GM18507 (cell line): ENCODE data around the gene CHMP4B.

ENCODE experiments used
- DNase-seq: peaks from one replicate; pipeline ENCODE4 v3.0.0; 2011; ENCODE audit warnings: low read depth; ENCODE audit not compliant: insufficient read length; ENCODE audit errors: extremely low spot score
- FAIRE-seq: peaks from 2 replicates; lab custom pipeline; 2011; peaks lifted over from hg19 to GRCh38; lab: Jason Lieb, UNC

The CHMP4B gene

GRCh38 chr20:33833333-33833732, 22.2 kb downstream of the CHMP4B start:
- FAIRE-seq (no peak), DNase-seq (no peak)

DNA sequence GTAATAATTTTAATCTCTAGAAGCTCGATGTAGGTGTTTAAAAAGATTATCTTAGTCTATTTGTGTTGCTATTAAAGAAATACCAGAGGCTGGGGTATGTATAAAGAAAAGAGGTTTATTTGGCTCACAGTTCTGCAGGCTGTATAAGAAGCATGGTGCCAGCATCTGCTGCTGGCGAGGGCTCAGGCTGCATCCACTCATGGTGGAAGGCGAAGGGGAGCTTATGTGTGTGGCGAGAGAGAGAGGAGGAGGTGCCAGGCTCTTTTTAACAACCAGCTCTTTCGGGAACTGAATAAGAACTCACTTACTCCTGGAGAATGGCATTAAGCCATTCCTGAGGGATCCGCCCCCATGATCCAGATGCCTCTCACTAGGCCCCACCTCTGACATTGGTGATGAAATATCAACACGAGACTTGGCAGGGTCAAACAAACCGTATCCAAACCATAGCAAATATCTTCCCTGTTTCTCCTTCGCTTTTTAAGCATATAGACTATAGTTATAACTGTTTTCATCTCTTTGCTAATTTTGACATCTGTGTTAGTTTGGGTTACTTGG, 24.5 kb downstream of the CHMP4B start:
- DNase-seq: no peak
- FAIRE-seq: no peak

DNA sequence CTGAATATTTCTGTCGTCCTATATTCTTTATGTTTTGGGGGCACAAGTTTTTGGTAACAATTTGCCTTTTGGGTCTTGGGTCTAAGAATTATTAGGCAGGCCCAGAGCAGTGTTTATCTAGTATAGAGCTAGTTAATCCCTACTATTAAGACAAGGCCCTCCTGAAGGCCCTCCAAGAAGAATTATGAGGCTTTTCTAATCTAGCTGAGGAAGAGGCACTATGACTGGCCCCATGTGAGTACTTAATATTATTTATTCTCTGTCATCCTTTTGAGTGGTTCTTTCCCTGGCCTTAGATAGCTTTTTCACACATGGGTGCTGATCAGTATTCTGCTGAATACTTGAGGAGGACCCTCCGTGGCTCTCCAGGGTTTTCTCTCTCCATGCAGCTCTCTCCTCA, 25.1 kb downstream of the CHMP4B start:
- FAIRE-seq: no peak

GRCh38 chr20:33837096-33837830, 26.1 kb downstream of the CHMP4B start:
- FAIRE-seq: peak; percentile 71
- no peak for DNase-seq

More for the DNA sequence above, 25.1 kb downstream of the CHMP4B start:
- no peak for DNase-seq

GRCh38 chr20:33838035-33838864, 27.1 kb downstream of the CHMP4B start:
- FAIRE-seq (no peak), DNase-seq (no peak)

DNA sequence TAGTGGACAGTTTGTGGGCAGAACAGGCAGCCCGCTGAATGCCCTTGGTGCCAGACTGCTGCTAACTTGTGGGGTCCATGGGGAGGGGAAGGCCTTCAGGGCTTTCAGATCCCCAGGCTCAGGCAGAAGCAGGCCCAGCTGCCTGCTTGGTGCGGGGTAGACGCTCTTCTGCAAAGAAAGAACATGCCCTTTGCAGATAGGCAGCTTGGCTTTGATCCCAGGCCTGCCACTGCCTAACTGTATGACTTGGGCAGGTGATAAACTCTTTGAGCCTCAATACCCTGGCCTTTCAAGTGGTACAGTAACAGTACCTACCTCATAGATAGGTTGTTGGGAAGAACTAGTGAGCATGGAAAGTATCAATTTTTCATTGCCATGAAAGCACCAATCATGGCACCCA, 28.4 kb downstream of the CHMP4B start:
- DNase-seq (no peak), FAIRE-seq (no peak)

DNA sequence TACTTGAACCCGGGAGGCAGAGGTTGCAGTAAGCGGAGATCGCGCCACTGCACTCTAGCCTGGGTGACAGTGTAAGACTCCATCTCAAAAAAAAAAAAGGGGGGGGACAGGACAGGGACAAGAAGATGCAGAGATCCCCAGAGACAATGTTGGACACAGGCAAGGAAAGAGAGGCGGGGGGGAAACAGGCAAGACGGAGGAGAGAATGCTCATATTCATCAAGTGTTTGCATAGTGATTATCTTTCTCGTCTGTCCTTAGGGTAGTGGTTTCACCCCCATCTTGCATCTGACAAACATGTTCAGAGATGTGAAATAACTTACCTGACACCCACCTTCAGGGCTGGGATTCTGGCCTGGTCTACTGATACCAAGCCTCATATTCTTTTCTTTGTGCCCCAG, 29.0 kb downstream of the CHMP4B start:
- no peak for FAIRE-seq
- DNase-seq: no peak

DNA sequence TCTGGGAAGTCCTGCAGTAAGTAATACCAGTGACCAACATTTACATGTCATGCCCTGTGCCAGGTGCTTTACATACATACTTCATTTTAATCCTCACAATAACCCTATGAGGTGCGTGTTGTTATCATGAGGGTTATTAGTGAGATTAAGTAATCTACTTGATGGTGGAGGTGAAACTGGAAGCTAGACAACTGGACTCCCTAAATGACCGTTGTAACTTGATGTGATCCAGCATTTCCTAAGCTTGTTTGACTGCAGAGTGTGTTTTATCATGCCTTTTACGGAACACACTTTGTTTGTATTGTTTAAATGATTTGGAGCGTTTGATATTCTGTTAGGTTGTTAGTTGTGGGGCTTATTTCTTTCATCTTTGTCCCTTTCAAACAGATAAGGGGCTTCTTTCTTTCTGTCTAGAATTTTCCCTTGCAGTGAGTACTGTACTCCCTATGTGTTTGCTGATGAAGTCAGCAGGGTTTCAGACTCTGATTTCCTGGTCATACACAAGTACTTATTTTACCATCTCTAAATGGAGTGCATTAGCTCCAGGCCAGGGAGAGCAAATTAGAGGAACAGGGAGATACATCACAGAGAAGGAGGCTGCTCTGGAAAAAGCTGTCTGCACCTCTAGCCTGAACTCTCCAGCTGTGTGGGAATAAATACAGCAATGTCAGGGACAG, 29.7 kb downstream of the CHMP4B start:
- DNase-seq (no peak), FAIRE-seq (no peak)

- FAIRE-seq: no peak
- DNase-seq: no peak
Observed at GRCh38 chr20:33841436-33841799, 30.3 kb downstream of the CHMP4B start.

GRCh38 chr20:33842346-33842745, 31.2 kb downstream of the CHMP4B start:
- FAIRE-seq (no peak), DNase-seq (no peak)

DNA sequence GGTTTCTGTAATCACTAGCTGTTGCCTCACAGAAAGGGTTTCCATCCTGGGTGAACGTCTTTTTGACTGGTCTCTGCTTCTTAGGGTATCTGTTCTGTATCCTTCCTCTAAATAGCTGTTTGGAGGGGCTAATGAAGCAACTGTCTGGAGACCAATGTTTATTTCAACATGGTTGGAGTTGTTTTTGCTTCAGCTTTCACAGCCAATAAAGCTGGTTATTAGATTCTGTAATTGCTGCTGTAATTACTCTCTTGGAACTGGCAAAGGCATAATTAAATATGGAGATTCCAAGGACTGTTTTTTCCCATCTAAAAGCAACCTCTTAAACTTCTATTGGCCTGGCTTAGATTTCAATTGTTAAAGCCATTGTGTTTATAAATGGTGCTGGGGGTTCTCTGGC, 31.9 kb downstream of the CHMP4B start:
- FAIRE-seq (no peak), DNase-seq (no peak)

DNA sequence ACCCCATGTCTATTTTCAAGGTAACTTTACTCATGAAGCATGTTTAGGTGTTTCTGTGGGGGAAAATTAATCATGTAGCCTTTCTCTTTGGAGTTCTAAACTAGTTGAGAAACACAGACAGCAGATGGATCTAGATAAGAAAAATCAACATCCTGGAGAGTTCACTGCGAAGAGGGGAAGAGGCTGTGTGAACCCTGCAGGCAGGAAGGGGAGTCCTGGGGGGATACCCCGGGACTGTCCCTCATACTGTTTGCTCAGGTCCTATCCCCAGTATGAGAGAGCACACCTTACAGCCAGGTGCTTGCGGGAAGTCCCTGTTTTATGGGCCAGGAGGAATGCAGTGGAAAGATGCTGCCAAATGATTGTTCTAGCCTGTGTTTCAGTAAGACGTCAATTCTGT, 32.7 kb downstream of the CHMP4B start:
- DNase-seq: no peak
- peak; percentile 35 for FAIRE-seq

GRCh38 chr20:33846291-33846935, 35.3 kb downstream of the CHMP4B start:
- FAIRE-seq (no peak), DNase-seq (no peak)

DNA sequence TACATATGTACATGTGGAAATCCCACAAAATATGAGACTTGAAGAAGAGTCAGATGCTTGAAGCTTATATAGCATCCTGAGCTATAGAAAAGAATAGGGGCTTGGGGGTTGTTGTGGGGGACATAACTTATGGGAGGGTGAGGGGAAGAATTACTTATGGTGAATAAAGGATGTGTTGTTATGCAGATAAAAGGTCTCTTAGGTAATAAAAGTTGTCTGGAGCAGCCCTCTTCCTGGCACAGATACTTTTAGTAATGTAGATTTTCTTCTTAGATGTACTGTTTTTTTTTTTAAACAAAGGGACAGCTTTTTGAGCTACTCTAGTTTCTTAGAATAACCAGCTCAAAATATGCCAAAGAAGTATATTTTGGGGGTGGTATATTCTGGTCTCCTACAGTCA, 35.9 kb downstream of the CHMP4B start:
- FAIRE-seq: no peak
- no peak for DNase-seq

GRCh38 chr20:33848391-33848790, 37.2 kb downstream of the CHMP4B start:
- FAIRE-seq (no peak), DNase-seq (no peak)

DNA sequence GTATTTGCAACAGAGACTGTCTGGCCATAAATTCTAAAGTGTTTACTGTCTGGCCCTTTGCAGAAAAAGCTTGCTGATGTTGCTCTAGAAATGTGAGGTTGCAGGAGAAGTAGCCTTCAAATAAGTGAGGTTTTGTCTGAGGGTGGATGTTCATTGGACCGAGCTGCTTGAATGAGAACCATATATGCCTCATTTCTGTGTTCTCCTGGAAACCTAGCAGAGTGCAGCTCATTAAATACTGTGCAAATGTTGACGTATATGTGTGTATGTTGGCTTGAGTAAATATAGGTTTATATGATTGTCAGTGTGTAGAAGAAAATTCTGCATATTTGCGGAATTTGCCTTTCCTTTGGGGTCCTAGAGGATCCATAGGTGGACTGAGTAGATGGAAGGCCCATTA, 39.0 kb downstream of the CHMP4B start:
- no peak for FAIRE-seq
- DNase-seq: no peak

GRCh38 chr20:33851842-33852466, 40.8 kb downstream of the CHMP4B start:
- no peak for DNase-seq
- FAIRE-seq: no peak

GRCh38 chr20:33852626-33853506, 41.7 kb downstream of the CHMP4B start:
- DNase-seq: no peak
- no peak for FAIRE-seq

- FAIRE-seq (no peak), DNase-seq (no peak)
Observed at GRCh38 chr20:33853507-33853813, 42.3 kb downstream of the CHMP4B start.
